ENCODE results near the gene SLIT3. TPM values are rescaled to one million over a fixed set of nuclear protein-coding genes. Genes with fewer than 3 reads are reported as not detected.

Gene SLIT3
- total and polyA plus RNA-seq, 2 donors (not counting 3 experiments of a cell fraction or from before 2014, with no cell fraction given): 0.90 to 1.0 TPM

- no peak overlapping the region for H3K4me2 ChIP-seq (ENCODE audit: insufficient read depth, low read length)
- no peaks in the 10 kb centered on the region for H3K9me3 ChIP-seq (replicated peaks; ENCODE audit: control insufficient read depth, insufficient read depth, low read length)
- H2AFZ ChIP-seq (ENCODE audit: low read depth, low read length): no peak overlapping the region
- no peaks in the 10 kb centered on the region for H3K79me2 ChIP-seq (ENCODE audit: control insufficient read depth, insufficient read depth, low read length)
- BruUV-seq (replicated peaks): no TSS peak
- H3K9me1 ChIP-seq (replicated peaks; ENCODE audit: control insufficient read depth, extremely low read depth, insufficient read depth, low read length): no peaks in the 10 kb centered on the region
- no peaks in the 10 kb centered on the region for H3K36me3 ChIP-seq (ENCODE audit: control insufficient read depth in 2 of 2, extremely low read depth in 1 of 2, insufficient read depth in 2 of 2, low read length in 2 of 2)
- no peak overlapping the region for H3K9ac ChIP-seq (replicated peaks; ENCODE audit: extremely low read depth, insufficient read depth, low read length)
- no peaks in the 10 kb centered on the region for H3K27me3 ChIP-seq (ENCODE audit: control insufficient read depth in 2 of 2, insufficient read depth in 2 of 2, low read length in 2 of 2)
- FAIRE-seq (no peak), DNase-seq (ENCODE audit: low read depth, low spot score) (no peak)
- dilution Hi-C loops (cut with MboI; ENCODE audit: extremely low pct_ligation_motif_present, low sequenced_read_pairs) (no loop called here), intact Hi-C loops (cut with micrococcal nuclease) (no loop called here)
- no peak overlapping the region for H3K27ac ChIP-seq (ENCODE audit: insufficient read depth, low read depth, low read length)
- no peaks in the 10 kb centered on the region for H4K20me1 ChIP-seq (replicated peaks; ENCODE audit: control insufficient read depth, extremely low read depth, insufficient read depth, low read length)
- TF ChIP-seq JUN (IDR thresholded peaks at IDR 0.05; ENCODE audit: borderline replicate concordance, insufficient read depth, insufficient read length, low read depth): no peak
- no peak for TF ChIP-seq FOS (IDR thresholded peaks at IDR 0.05; ENCODE audit: borderline replicate concordance, insufficient read depth, low read length)
- TF ChIP-seq EZH2 (IDR thresholded peaks at IDR 0.05; ENCODE audit: borderline replicate concordance, low read depth, low read length, severe bottlenecking): no peak
- TF ChIP-seq POLR2AphosphoS5 (IDR thresholded peaks at IDR 0.05; ENCODE audit: insufficient read depth, low read depth, low read length): no peak
- no peak for TF ChIP-seq GATA2 (IDR thresholded peaks at IDR 0.05; ENCODE audit: insufficient read depth, insufficient read length, low read depth, low read length)
- TF ChIP-seq, protein P1, sequence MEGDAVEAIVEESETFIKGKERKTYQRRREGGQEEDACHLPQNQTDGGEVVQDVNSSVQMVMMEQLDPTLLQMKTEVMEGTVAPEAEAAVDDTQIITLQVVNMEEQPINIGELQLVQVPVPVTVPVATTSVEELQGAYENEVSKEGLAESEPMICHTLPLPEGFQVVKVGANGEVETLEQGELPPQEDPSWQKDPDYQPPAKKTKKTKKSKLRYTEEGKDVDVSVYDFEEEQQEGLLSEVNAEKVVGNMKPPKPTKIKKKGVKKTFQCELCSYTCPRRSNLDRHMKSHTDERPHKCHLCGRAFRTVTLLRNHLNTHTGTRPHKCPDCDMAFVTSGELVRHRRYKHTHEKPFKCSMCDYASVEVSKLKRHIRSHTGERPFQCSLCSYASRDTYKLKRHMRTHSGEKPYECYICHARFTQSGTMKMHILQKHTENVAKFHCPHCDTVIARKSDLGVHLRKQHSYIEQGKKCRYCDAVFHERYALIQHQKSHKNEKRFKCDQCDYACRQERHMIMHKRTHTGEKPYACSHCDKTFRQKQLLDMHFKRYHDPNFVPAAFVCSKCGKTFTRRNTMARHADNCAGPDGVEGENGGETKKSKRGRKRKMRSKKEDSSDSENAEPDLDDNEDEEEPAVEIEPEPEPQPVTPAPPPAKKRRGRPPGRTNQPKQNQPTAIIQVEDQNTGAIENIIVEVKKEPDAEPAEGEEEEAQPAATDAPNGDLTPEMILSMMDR (IDR thresholded peaks at IDR 0.05; ENCODE audit: extremely low read depth in 1 of 2, insufficient read depth in 1 of 2, low read depth in 1 of 2, low read length in 2 of 2): no peak
- no peak for TF ChIP-seq POLR2A (IDR thresholded peaks at IDR 0.05; ENCODE audit: low read depth, low read length)
- TF ChIP-seq MYC (IDR thresholded peaks at IDR 0.05; ENCODE audit: low read depth, low read length): no peak
- TF ChIP-seq, protein P2, sequence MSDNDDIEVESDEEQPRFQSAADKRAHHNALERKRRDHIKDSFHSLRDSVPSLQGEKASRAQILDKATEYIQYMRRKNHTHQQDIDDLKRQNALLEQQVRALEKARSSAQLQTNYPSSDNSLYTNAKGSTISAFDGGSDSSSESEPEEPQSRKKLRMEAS (IDR thresholded peaks at IDR 0.05; ENCODE audit: insufficient read depth, insufficient read length): no peak
- CTCF ChIA-PET: no interaction called here
- H3K4me3 ChIP-seq (replicated peaks in 1 of 3; ENCODE audit: insufficient read depth in 1 of 3, low read depth in 1 of 3, low read length in 3 of 3): no peak overlapping the region
- peaks cover 3% of the 10 kb centered on the region for H3K4me1 ChIP-seq (ENCODE audit: control insufficient read depth, extremely low read depth, insufficient read depth, low read length)
- POLR2A ChIA-PET: no interaction called here
Observed at GRCh38 chr5:169169783-169170182, 131.2 kb downstream of the SLIT3 start.
